Midbrain (tissue), 1 donor: ENCODE measurements around the gene ELMOD3.
A peak's percentile ranks its signal among the peaks of the same experiment; 100 is the strongest.
"Not testable (repeated sequence)": the region's sequence is repeated elsewhere in the genome, so short reads cannot be mapped to it uniquely, and the experiment has no call there.

Source experiments
- DNase-seq: peaks from one replicate; lab custom pipeline; 2025; lab: John Stamatoyannopoulos, UW

Gene ELMOD3

GRCh38 chr2:85354286-85355072 lies at the start of gene ELMOD3, which contains the start of gene RETSAT:
ELMOD3 (plus strand) TSS chr2:85354769; CDS start chr2:85357199, 2,430 bp downstream.
RETSAT (minus strand) TSS chr2:85354528; CDS start chr2:85354507, 21 bp downstream.
- peak; percentile 97 for DNase-seq

GRCh38 chr2:85307527-85307897 lies 47.1 kb upstream of the ELMOD3 start:
- DNase-seq: no peak

GRCh38 chr2:85308201-85308600 lies 46.4 kb upstream of the ELMOD3 start:
- DNase-seq: no peak

- peak; percentile 46 for DNase-seq
Measured at GRCh38 chr2:85308896-85309555, 45.5 kb upstream of the ELMOD3 start.

GRCh38 chr2:85309699-85310321 lies 44.8 kb upstream of the ELMOD3 start:
- no peak for DNase-seq

- DNase-seq: no peak
Measured at GRCh38 chr2:85310330-85310729, 44.2 kb upstream of the ELMOD3 start.

GRCh38 chr2:85312404-85312803 lies 42.2 kb upstream of the ELMOD3 start:
- no peak for DNase-seq

GRCh38 chr2:85314884-85315242 lies 39.7 kb upstream of the ELMOD3 start:
- DNase-seq: no peak

GRCh38 chr2:85315921-85316320 lies 38.6 kb upstream of the ELMOD3 start:
- DNase-seq: not testable (repeated sequence)

GRCh38 chr2:85318222-85319074 lies 36.1 kb upstream of the ELMOD3 start:
- no peak for DNase-seq

GRCh38 chr2:85319796-85320195 lies 34.8 kb upstream of the ELMOD3 start:
- DNase-seq: no peak

- no peak for DNase-seq
Measured at GRCh38 chr2:85323351-85323987, 31.1 kb upstream of the ELMOD3 start.

GRCh38 chr2:85323988-85324367 lies 30.6 kb upstream of the ELMOD3 start:
- DNase-seq: not testable (repeated sequence)

GRCh38 chr2:85324639-85325465 lies 29.7 kb upstream of the ELMOD3 start:
- DNase-seq: no peak

GRCh38 chr2:85325466-85325811 lies 29.1 kb upstream of the ELMOD3 start:
- no peak for DNase-seq

GRCh38 chr2:85326406-85327159 lies 28.0 kb upstream of the ELMOD3 start:
- peak; percentile 15 for DNase-seq

GRCh38 chr2:85327160-85327821 lies 27.3 kb upstream of the ELMOD3 start:
- DNase-seq: no peak

- peak; percentile 92 for DNase-seq
Measured at GRCh38 chr2:85327822-85328617, 26.5 kb upstream of the ELMOD3 start, which contains the start of gene TGOLN2. TGOLN2 (minus strand) TSS chr2:85327989; CDS start chr2:85327962, 27 bp downstream.
